CD4-positive, alpha-beta memory T cell (primary cell): ENCODE results near the gene AMIGO2. TPM values are rescaled to one million over a fixed set of nuclear protein-coding genes. Genes with fewer than 3 reads are reported as not detected.

Source experiments
- CTCF ChIA-PET: fragments of 350-600 bp; sonication (Branson Sonifier 250); formaldehyde crosslinking; loops from one replicate; lab custom pipeline; 2021; ENCODE audit warnings: inconsistent platforms; ENCODE audit not compliant: partially characterized antibody; lab: Charles Lee
- POLR2A ChIA-PET: fragments of 350-600 bp; sonication (Branson Sonifier 250); formaldehyde crosslinking; loops from one replicate; lab custom pipeline; 2021; ENCODE audit not compliant: partially characterized antibody; lab: Charles Lee
- DNase-seq, 5 donors: peaks; one replicate each; pipeline versions ENCODE4 v3.0.0 to v3.0.0-alpha.2; 2020 to 2022; ENCODE audit warnings: mixed read lengths in 1 of 5
- H3K27ac ChIP-seq: one replicate; pipeline ENCODE4 v1.7.0; 2013; ENCODE audit warnings: low read depth, low read length
- H3K27me3 ChIP-seq: 2 replicates; pipeline ENCODE4 v1.7.0; 2013; ENCODE audit warnings: mild to moderate bottlenecking, low read length, moderate library complexity; ENCODE audit not compliant: insufficient read depth
- H3K36me3 ChIP-seq: 2 replicates; pipeline ENCODE4 v1.7.0; 2013; ENCODE audit warnings: mild to moderate bottlenecking, low read length, moderate library complexity; ENCODE audit not compliant: insufficient read depth
- H3K4me1 ChIP-seq: 2 replicates; pipeline ENCODE4 v1.7.0; 2013; ENCODE audit warnings: mild to moderate bottlenecking, low read length, moderate library complexity; ENCODE audit not compliant: insufficient read depth
- H3K4me3 ChIP-seq, 2 donors: one replicate each; pipeline ENCODE4 v1.7.0; 2013; ENCODE audit warnings: low read length in 2 of 2, mild to moderate bottlenecking in 1 of 2
- H3K9me3 ChIP-seq, 2 donors: one replicate each; pipeline ENCODE4 v1.7.0; 2013; ENCODE audit warnings: low read length in 2 of 2, control low read depth in 1 of 2; ENCODE audit not compliant: control insufficient read depth in 1 of 2
- H3K27ac Mint-ChIP-seq, 7 donors: one replicate each; pipeline ENCODE4 v1.8.0; 2020 to 2021; ENCODE audit warnings: mixed read lengths in 7 of 7, mild to moderate bottlenecking in 6 of 7, inconsistent platforms in 3 of 7, moderate library complexity in 3 of 7
- H3K27me3 Mint-ChIP-seq, 2 donors: one replicate each; pipeline ENCODE4 v1.8.0; 2020 to 2021; ENCODE audit warnings: mixed read lengths in 2 of 2
- H3K36me3 Mint-ChIP-seq, 2 donors: one replicate each; pipeline ENCODE4 v1.8.0; 2020 to 2021; ENCODE audit warnings: mixed read lengths in 2 of 2, inconsistent platforms in 1 of 2, mild to moderate bottlenecking in 1 of 2
- H3K4me1 Mint-ChIP-seq, 4 donors: one replicate each; pipeline ENCODE4 v1.8.0; 2020 to 2021; ENCODE audit warnings: mixed read lengths in 4 of 4, mild to moderate bottlenecking in 1 of 4
- H3K4me3 Mint-ChIP-seq, 8 donors: one replicate each; pipeline ENCODE4 v1.8.0; 2020 to 2021; ENCODE audit warnings: mixed read lengths in 8 of 8, mild to moderate bottlenecking in 7 of 8, moderate library complexity in 6 of 8, inconsistent platforms in 3 of 8
- H3K9me3 Mint-ChIP-seq, 8 donors: one replicate each; pipeline ENCODE4 v1.8.0; 2020 to 2021; ENCODE audit warnings: mixed read lengths in 8 of 8, mild to moderate bottlenecking in 5 of 8, inconsistent platforms in 3 of 8, moderate library complexity in 1 of 8
- intact Hi-C: fragments of 100-400 bp; cut with micrococcal nuclease; formaldehyde crosslinking; loops from one replicate; pipeline ENCODE4 v1.15.1; 2023
- polyA plus RNA-seq, 2 donors: library from polyadenylated mRNA; unstranded; fragments of 300-500 nt; fragmentation: Illumina TruSeq; gene quantifications; one replicate each; pipeline ENCODE4 v1.2.3, GENCODE V29; 2021
- total RNA-seq, 2 experiments: library from RNA; stranded (reverse); gene quantifications; one replicate each; pipeline ENCODE4 v1.2.3, GENCODE V29; 2021

The AMIGO2 gene
- total and polyA plus RNA-seq, 4 experiments from 2014 or later: 12.8 to 17.0 (median 14.1) TPM

DNA sequence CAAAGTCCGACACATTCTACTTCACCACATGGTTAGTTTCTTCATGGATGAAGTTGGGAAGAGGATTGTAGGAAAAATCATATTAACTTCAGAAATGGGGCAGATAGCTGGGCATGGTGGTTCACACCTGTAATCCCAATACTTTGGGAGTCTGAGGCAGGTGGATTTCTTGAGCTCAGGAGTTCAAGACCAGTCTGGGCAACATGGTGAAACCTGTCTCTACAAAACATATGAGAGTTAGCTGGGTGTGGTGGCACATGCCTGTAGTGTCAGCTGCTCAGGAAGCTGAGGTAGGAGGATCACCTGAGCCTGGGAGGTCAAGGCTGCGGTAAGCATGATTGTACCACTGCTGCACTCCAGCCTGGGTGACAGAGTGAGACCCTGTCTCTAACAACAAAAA is 49.9 kb downstream of the AMIGO2 start:
- Histone ChIP-seq H3K27ac (no peak overlapping the region), H3K9me3 (no peaks in the 10 kb centered on the region), H3K4me1 (peaks cover 10% of the 10 kb centered on the region), H3K4me3 (no peak overlapping the region), H3K36me3 (no peaks in the 10 kb centered on the region), H3K27me3 (no peaks in the 10 kb centered on the region)
- Mint-ChIP-seq H3K9me3 (peaks cover 0 to 2% (median 0%) of the 10 kb centered on the region in 8 donors), H3K4me1 (peaks cover 8 to 16% (median 10%) of the 10 kb centered on the region in 4 donors), H3K27ac (peak overlapping the region in 1 of 7 donors; percentile 70), H3K36me3 (no peaks in the 10 kb centered on the region), H3K27me3 (peaks cover 4 to 5% of the 10 kb centered on the region in 2 donors), H3K4me3 (no peak overlapping the region)
- intact Hi-C loops: loop anchor here (5.0 to 10.0 kb wide), 2 partner anchors 355 to 622 kb away; no protein-coding TSS in a partner anchor
- ChIA-PET POLR2A (no interaction called here), CTCF (interaction anchor here (1.2 to 2.7 kb wide), 2 partner anchors 368 to 378 kb away, joined by 4 to 13 read pairs; no protein-coding TSS in a partner anchor)
- DNase-seq: no peak

GRCh38 chr12:47028981-47029708 is 50.6 kb downstream of the AMIGO2 start:
- H3K27ac Mint-ChIP-seq: no peak overlapping the region
- Histone ChIP-seq H3K27me3 (no peaks in the 10 kb centered on the region), H3K9me3 (no peaks in the 10 kb centered on the region), H3K27ac (no peak overlapping the region), H3K36me3 (no peaks in the 10 kb centered on the region), H3K4me1 (peaks cover 9% of the 10 kb centered on the region), H3K4me3 (no peak overlapping the region)
- no peak overlapping the region for H3K4me3 Mint-ChIP-seq
- POLR2A ChIA-PET: no interaction called here
- H3K27me3 Mint-ChIP-seq: peaks cover 4 to 5% of the 10 kb centered on the region in 2 donors
- CTCF ChIA-PET: interaction anchor here (1.2 to 2.7 kb wide), 2 partner anchors 369 to 379 kb away, joined by 4 to 13 read pairs; no protein-coding TSS in a partner anchor
- intact Hi-C loops: loop anchor here (10.0 kb wide), 1 partner anchor 354 kb away; no protein-coding TSS in a partner anchor
- peaks cover 0 to 2% (median 0%) of the 10 kb centered on the region in 8 donors for H3K9me3 Mint-ChIP-seq
- peaks cover 8 to 16% (median 10%) of the 10 kb centered on the region in 4 donors for H3K4me1 Mint-ChIP-seq
- no peaks in the 10 kb centered on the region for H3K36me3 Mint-ChIP-seq
- no peak for DNase-seq

DNA sequence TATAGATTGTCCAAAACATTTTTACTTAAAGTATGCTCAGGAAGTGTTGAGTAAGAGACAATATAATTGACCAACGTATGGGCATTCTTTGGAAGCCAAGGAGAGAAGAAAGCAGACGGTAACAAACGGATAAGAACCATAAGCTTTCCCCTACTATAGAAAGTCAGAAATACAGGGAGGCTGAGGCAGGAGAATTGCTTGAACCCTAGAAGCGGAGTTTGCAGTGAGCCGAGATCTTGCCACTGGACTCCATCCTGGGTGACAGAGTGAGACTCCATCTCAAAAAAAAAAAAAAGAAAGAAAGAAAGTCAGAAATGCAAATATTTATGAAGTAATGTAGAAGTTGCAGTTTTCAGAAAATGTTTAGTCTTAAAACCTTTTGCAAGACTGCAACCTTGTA is 51.6 kb downstream of the AMIGO2 start:
- H3K27ac Mint-ChIP-seq: no peak overlapping the region
- no peaks in the 10 kb centered on the region for H3K36me3 ChIP-seq
- CTCF ChIA-PET: interaction anchor here (0.8 to 2.7 kb wide), 2 partner anchors 8 to 370 kb away, joined by 3 to 13 read pairs; no protein-coding TSS in a partner anchor
- no peak for DNase-seq
- H3K4me1 ChIP-seq: peaks cover 4% of the 10 kb centered on the region
- no peaks in the 10 kb centered on the region for H3K36me3 Mint-ChIP-seq
- H3K4me3 ChIP-seq: no peak overlapping the region
- intact Hi-C loops: loop anchor here (10.0 kb wide), 1 partner anchor 353 kb away; no protein-coding TSS in a partner anchor
- POLR2A ChIA-PET: no interaction called here
- H3K27me3 Mint-ChIP-seq: peaks cover 4 to 7% of the 10 kb centered on the region in 2 donors
- H3K27me3 ChIP-seq: no peaks in the 10 kb centered on the region
- H3K9me3 ChIP-seq: no peaks in the 10 kb centered on the region
- H3K4me3 Mint-ChIP-seq: no peak overlapping the region
- peaks cover 0 to 1% (median 0%) of the 10 kb centered on the region in 8 donors for H3K9me3 Mint-ChIP-seq
- no peak overlapping the region for H3K27ac ChIP-seq
- H3K4me1 Mint-ChIP-seq: peaks cover 6 to 13% (median 8%) of the 10 kb centered on the region in 4 donors

Other genes starting within 250 kb of the AMIGO2 start
- 10 to 100 TPM; 44.3 to 49.0 TPM for gene PCED1B, start 338 bp downstream of the AMIGO2 start, total RNA-seq
- gene PCED1B, start 338 bp downstream of the AMIGO2 start, polyA plus RNA-seq: 10 to 100 TPM; 46.6 to 74.6 TPM